ENCODE results near the gene GPAM. TPM values are rescaled to one million over a fixed set of nuclear protein-coding genes. Genes with fewer than 3 reads are reported as not detected.

GPAM gene
- total and polyA plus RNA-seq, 2 of the 8 experiments (the other 6 are each of a cell fraction or from before 2014, with no cell fraction given) = 5.5 to 15.5 TPM

DNA sequence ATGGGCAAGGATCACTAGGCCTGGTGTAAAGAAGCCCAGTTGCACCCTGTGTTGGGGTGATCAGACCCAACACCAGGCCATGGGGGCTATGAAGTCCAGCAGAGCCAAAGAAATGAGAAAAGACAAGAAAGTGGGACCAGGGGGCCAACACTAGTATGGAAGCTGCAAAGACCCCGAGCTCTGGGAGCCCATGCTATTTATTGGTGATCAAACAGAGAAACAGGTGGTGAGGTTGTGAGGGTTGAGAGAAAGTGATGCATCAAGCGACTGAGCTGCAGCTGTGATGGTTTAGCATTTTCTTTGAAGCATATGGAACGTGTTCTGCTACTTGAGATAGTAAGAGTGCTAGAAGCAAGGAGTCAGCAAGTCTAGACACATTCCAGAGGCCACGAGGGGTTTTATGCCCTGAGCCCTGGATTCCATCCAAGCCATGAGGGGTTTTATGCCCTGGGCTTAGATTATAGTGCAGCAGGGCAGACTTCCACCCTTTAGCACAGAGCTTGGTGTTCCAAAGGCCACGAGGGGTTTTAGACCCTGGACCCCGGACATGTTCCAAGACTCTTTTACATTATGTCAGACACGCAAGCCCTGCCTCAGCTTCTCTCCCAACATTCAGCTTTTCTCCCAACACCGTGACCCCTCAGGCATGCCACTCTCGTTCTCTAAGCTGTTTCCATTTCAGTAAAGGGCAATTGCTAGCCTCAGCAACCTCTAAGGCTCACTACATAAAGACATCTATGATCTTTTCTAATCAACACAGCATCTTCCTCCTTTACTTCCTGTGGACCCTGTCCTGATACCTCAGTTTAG, 43.1 kb upstream of the GPAM start:
- no peak overlapping the region for H3K23ac ChIP-seq (ENCODE audit: insufficient read length)
- H2BK120ac ChIP-seq (replicated peaks; ENCODE audit: low read depth, low read length) = no peak overlapping the region
- no peak overlapping the region for H3K18ac ChIP-seq (ENCODE audit: extremely low read depth, low read length)
- H3K23me2 ChIP-seq (ENCODE audit: low read depth, low read length) = no peaks in the 10 kb centered on the region
- H3K27ac ChIP-seq (ENCODE audit: low read depth, low read length) = no peak overlapping the region
- no peak overlapping the region for H4K5ac ChIP-seq (ENCODE audit: insufficient read length, low read depth, low read length)
- H3K27me3 ChIP-seq (replicated peaks in 1 of 4; ENCODE audit: control insufficient read depth in 3 of 4, extremely low read depth in 1 of 4, insufficient read depth in 3 of 4, low read length in 3 of 4) = no peaks in the 10 kb centered on the region
- no peak overlapping the region for H2BK5ac ChIP-seq (ENCODE audit: low read depth, low read length)
- H3K4me2 ChIP-seq (ENCODE audit: insufficient read depth in 1 of 2, low read depth in 2 of 2, low read length in 2 of 2) = no peak overlapping the region
- H3K14ac ChIP-seq (ENCODE audit: insufficient read length) = no peak overlapping the region
- no peak overlapping the region for H2AK5ac ChIP-seq (ENCODE audit: low read depth, low read length)
- H3K56ac ChIP-seq (replicated peaks; ENCODE audit: insufficient read length, low read depth, low read length) = no peak overlapping the region
- 88% methylated on average over 9 of the region's 9 CpGs; no CpG with 5 or more reads in 1 of the 2 experiments for WGBS, 2 experiments (ENCODE audit: extremely low coverage in 1 of 2, insufficient coverage in 1 of 2, insufficient read length in 1 of 2, insufficient replicate concordance in 2 of 2, low coverage in 1 of 2, low lambda C conversion rate in 2 of 2, missing lambda C conversion rate in 1 of 2)
- no peak overlapping the region for H3K4ac ChIP-seq (replicated peaks; ENCODE audit: insufficient read length, low read depth, low read length)
- no peak overlapping the region for H2AFZ ChIP-seq (ENCODE audit: low read length)
- no peak overlapping the region for H3K4me3 ChIP-seq (ENCODE audit: extremely low read depth in 1 of 4, insufficient read depth in 2 of 4, low read depth in 3 of 4, low read length in 4 of 4)
- H3K36me3 ChIP-seq (ENCODE audit: control insufficient read depth in 2 of 4, insufficient read depth in 4 of 4, low read length in 3 of 4) = no peaks in the 10 kb centered on the region; a peak in 1 of 8 replicates
- DNase-seq (ENCODE audit: low read depth in 1 of 2, low spot score in 2 of 2) (no peak), FAIRE-seq (no peak)
- H4K8ac ChIP-seq (ENCODE audit: extremely low read depth, insufficient read depth, low read length) = no peak overlapping the region
- H2BK15ac ChIP-seq (ENCODE audit: low read length) = no peak overlapping the region
- ChIA-PET POLR2A (ENCODE audit: partially characterized antibody) (interaction anchor here (1.6 kb wide), 1 partner anchor 9 kb away, joined by 3 read pairs; no protein-coding TSS in a partner anchor), CTCF (ENCODE audit: partially characterized antibody) (no interaction called here)
- no peaks in the 10 kb centered on the region for H3K4me1 ChIP-seq (replicated peaks in 1 of 4; ENCODE audit: control insufficient read depth in 3 of 4, insufficient read depth in 4 of 4, low read length in 3 of 4)
- H3K79me2 ChIP-seq (ENCODE audit: control insufficient read depth in 1 of 2, insufficient read depth in 2 of 2, low read length in 2 of 2) = no peaks in the 10 kb centered on the region
- H4K91ac ChIP-seq (replicated peaks; ENCODE audit: insufficient read length, low read length) = no peak overlapping the region
- no peak overlapping the region for H2BK20ac ChIP-seq (ENCODE audit: low read length)
- no peak overlapping the region for H3K9ac ChIP-seq (replicated peaks in 1 of 4; ENCODE audit: extremely low read depth in 1 of 4, low read depth in 3 of 4, low read length in 3 of 4)
- no peaks in the 10 kb centered on the region for H3K79me1 ChIP-seq (ENCODE audit: low read depth, low read length)
- H4K20me1 ChIP-seq (replicated peaks in 1 of 2; ENCODE audit: control insufficient read depth in 1 of 2, insufficient read depth in 2 of 2, low read length in 2 of 2) = no peaks in the 10 kb centered on the region
- H3K9me3 ChIP-seq (ENCODE audit: insufficient read depth in 2 of 2, low read depth in 1 of 2, low read length in 1 of 2) = peaks cover 4% of the 10 kb centered on the region in 2 experiments; a peak in 2 of 4 replicates
- no peak overlapping the region for H2BK12ac ChIP-seq (ENCODE audit: low read depth, low read length)
- no peak for TF ChIP-seq RFX5 (IDR thresholded peaks at IDR 0.05; ENCODE audit: borderline replicate concordance, low read depth, low read length)
- TF ChIP-seq RXRA (IDR thresholded peaks at IDR 0.05; ENCODE audit: insufficient read depth, low read depth, low read length) = no peak
- no peak for TF ChIP-seq ATF3 (IDR thresholded peaks at IDR 0.05; ENCODE audit: insufficient read depth, low read depth, low read length)
- no peak for TF ChIP-seq EGR1 (IDR thresholded peaks at IDR 0.05; ENCODE audit: borderline replicate concordance, low read depth, low read length)
- no peak for TF ChIP-seq GTF2F1 (IDR thresholded peaks at IDR 0.05; ENCODE audit: borderline replicate concordance, low read depth, low read length)
- no peak for TF ChIP-seq SIX5 (IDR thresholded peaks at IDR 0.05; ENCODE audit: low read depth, low read length)
- TF ChIP-seq BACH1 (IDR thresholded peaks at IDR 0.05; ENCODE audit: low read length) = no peak
- no peak for TF ChIP-seq BCL11A (IDR thresholded peaks at IDR 0.05; ENCODE audit: low read depth in 2 of 2, low read length in 2 of 2)
- TF ChIP-seq JUN (IDR thresholded peaks at IDR 0.05; ENCODE audit: low read depth, low read length) = no peak
- no peak for TF ChIP-seq EZH2 (IDR thresholded peaks at IDR 0.05; ENCODE audit: low read depth, low read length, severe bottlenecking)
- TF ChIP-seq TCF12 (IDR thresholded peaks at IDR 0.05; ENCODE audit: low read depth, low read length) = no peak
- TF ChIP-seq CBX8 (IDR thresholded peaks at IDR 0.05; ENCODE audit: borderline replicate concordance, low read depth, low read length) = no peak
- no peak for TF ChIP-seq MAFK (IDR thresholded peaks at IDR 0.05; ENCODE audit: low read depth, low read length)

All from H1 (cell line).